Epithelial cell of proximal tubule (primary cell): ENCODE results near the gene ABAT. TPM values are rescaled to one million over a fixed set of nuclear protein-coding genes. Genes with fewer than 3 reads are reported as not detected.
"Not testable (repeated sequence)": the region's sequence is repeated elsewhere in the genome, so short reads cannot be mapped to it uniquely, and the experiment has no call there.

ENCODE experiments used
- DNase-seq: peaks from one replicate; pipeline ENCODE4 v3.0.0-alpha.2; 2011; ENCODE audit warnings: low read depth
- H3K4me3 ChIP-seq: 2 replicates; pipeline ENCODE4 v1.5.1; 2011; ENCODE audit warnings: low read depth, mild to moderate bottlenecking, low read length
- CTCF ChIP-seq: conservative IDR thresholded peaks from 2 replicates; pipeline ENCODE4 v1.5.1; 2012; ENCODE audit warnings: low read depth, mild to moderate bottlenecking, low read length
- total RNA-seq: library from RNA; depleted of rRNA; stranded (reverse); fragments of >200 nt; gene quantifications from 2 replicates; pipeline ENCODE4 v1.2.3, GENCODE V29; 2015

ABAT gene
- total RNA-seq, 1 donor from 2014 or later = 3.9 TPM

- H3K4me3 ChIP-seq = no peak overlapping the region
- no peak for DNase-seq
- no peak for TF ChIP-seq CTCF
Observed at GRCh38 chr16:8648877-8649276, 25.5 kb upstream of the ABAT start.

- no peak for DNase-seq
- no peak for TF ChIP-seq CTCF
- H3K4me3 ChIP-seq = no peak overlapping the region
Observed at GRCh38 chr16:8649829-8650554, 24.4 kb upstream of the ABAT start.

- TF ChIP-seq CTCF = peak; percentile 49
- not testable (repeated sequence) for H3K4me3 ChIP-seq, DNase-seq
Observed at GRCh38 chr16:8651958-8652357, 22.5 kb upstream of the ABAT start.

- no peak overlapping the region for H3K4me3 ChIP-seq
- no peak for DNase-seq
- TF ChIP-seq CTCF = peak; percentile 81
Observed at GRCh38 chr16:8655184-8655717, 19.2 kb upstream of the ABAT start.

GRCh38 chr16:8656376-8656775 is 18.0 kb upstream of the ABAT start:
- no peak for DNase-seq
- no peak for TF ChIP-seq CTCF
- no peak overlapping the region for H3K4me3 ChIP-seq

- no peak for DNase-seq
- peak overlapping the region; percentile 11 for H3K4me3 ChIP-seq
- peak; percentile 88 for TF ChIP-seq CTCF
Observed at GRCh38 chr16:8660841-8661301, 13.5 kb upstream of the ABAT start.

GRCh38 chr16:8661703-8662102 is 12.7 kb upstream of the ABAT start:
- no peak overlapping the region for H3K4me3 ChIP-seq
- no peak for DNase-seq
- no peak for TF ChIP-seq CTCF
